Panc1 (cell line): ENCODE data around the gene KIRREL3. TPM values are rescaled to one million over a fixed set of nuclear protein-coding genes. Genes with fewer than 3 reads are reported as not detected.

Source experiments
- ATAC-seq: fragments of 200-7000 bp; cut with Tn5 transposase; 2 replicates; pipeline ENCODE4 v1.9.1; 2020; ENCODE audit warnings: mild to moderate bottlenecking, moderate library complexity
- BruUV-seq: library from RNA; stranded (reverse); fragments of 400-500 nt; replicated peaks from 2 replicates; lab custom pipeline; 2021; lab: Mats Ljungman, UMichigan
- CTCF ChIA-PET: fragments of 300-600 bp; sonication (Branson Sonifier 250); formaldehyde crosslinking; loops from one replicate; lab custom pipeline; 2022; ENCODE audit warnings: antibody characterized with exemption; lab: Charles Lee
- POLR2A ChIA-PET: fragments of 300-600 bp; sonication (Branson Sonifier 250); formaldehyde crosslinking; loops from one replicate; lab custom pipeline; 2022; ENCODE audit warnings: antibody characterized with exemption; lab: Charles Lee
- DNase-seq: peaks from one replicate; pipeline ENCODE4 v3.0.0-alpha.2; 2010; ENCODE audit warnings: low read depth, low spot score
- H3K27ac ChIP-seq: 2 replicates; pipeline ENCODE4 v1.5.1; 2011; ENCODE audit warnings: mild to moderate bottlenecking, low read length, inconsistent platforms
- H3K27me3 ChIP-seq: fragments of 200-500 bp; sonication (Bioruptor generic); 2 replicates; pipeline ENCODE4 v1.6.0; 2014; ENCODE audit warnings: low read length, inconsistent platforms; ENCODE audit not compliant: control insufficient read depth, insufficient read depth
- H3K36me3 ChIP-seq: fragments of 200-500 bp; sonication (Bioruptor generic); 2 replicates; pipeline ENCODE4 v1.5.1; 2014; ENCODE audit warnings: inconsistent platforms, mild to moderate bottlenecking, low read length, moderate library complexity; ENCODE audit not compliant: control insufficient read depth, insufficient read depth
- H3K4me1 ChIP-seq: 2 replicates; pipeline ENCODE4 v1.5.1; 2011; ENCODE audit warnings: inconsistent platforms, mild to moderate bottlenecking, low read length, moderate library complexity; ENCODE audit not compliant: control insufficient read depth, insufficient read depth
- H3K4me3 ChIP-seq, 2 experiments: 2 replicates each; pipeline ENCODE4 v1.5.1; 2011 to 2012; ENCODE audit warnings: low read depth in 2 of 2, low read length in 2 of 2, mild to moderate bottlenecking in 2 of 2, inconsistent platforms in 1 of 2, moderate library complexity in 1 of 2
- H3K9me3 ChIP-seq: fragments of 200-500 bp; sonication (Bioruptor generic); 2 replicates; pipeline ENCODE4 v1.5.1; 2014; ENCODE audit warnings: low read depth, mild to moderate bottlenecking, inconsistent platforms, low read length, moderate library complexity; ENCODE audit not compliant: control insufficient read depth, insufficient read depth
- POLR2AphosphoS5 ChIP-seq: IDR thresholded peaks from 2 replicates; pipeline ENCODE4 v1.6.1; 2012; ENCODE audit warnings: mild to moderate bottlenecking, low read depth, low read length, moderate library complexity
- REST ChIP-seq, 2 experiments: IDR thresholded peaks; 2 replicates each; pipeline ENCODE4 v1.6.1; 2011 to 2012; ENCODE audit warnings: low read depth in 2 of 2, control low read depth in 1 of 2, low read length in 1 of 2, mild to moderate bottlenecking in 1 of 2, moderate library complexity in 1 of 2; ENCODE audit not compliant: insufficient read depth in 1 of 2
- SIN3A ChIP-seq: IDR thresholded peaks from 2 replicates; pipeline ENCODE4 v1.6.1; 2012; ENCODE audit warnings: low read depth, mild to moderate bottlenecking, low read length, moderate library complexity, borderline replicate concordance; ENCODE audit not compliant: insufficient read depth
- TCF7L2 ChIP-seq: IDR thresholded peaks from 2 replicates; pipeline ENCODE4 v1.6.1; 2011; ENCODE audit warnings: mild to moderate bottlenecking, low read depth, low read length, inconsistent platforms
- in situ Hi-C: cut with HindIII; loops from 2 replicates; pipeline ENCODE4 v1.10.0; 2016; ENCODE audit warnings: low sequenced_read_pairs, low pct_unique_long_range_greater_than_20kb
- intact Hi-C: fragments of 100-400 bp; cut with micrococcal nuclease; formaldehyde crosslinking; loops from one replicate; pipeline ENCODE4 v1.10.0; 2022; ENCODE audit not compliant: unreplicated experiment
- total RNA-seq: library from RNA; stranded (reverse); gene quantifications from one replicate; pipeline ENCODE4 v1.2.1, GENCODE V29; 2021; ENCODE audit not compliant: unreplicated experiment
- TF ChIP-seq, protein P1 (sequence below): fragments of 450-650 bp; IDR thresholded peaks from 2 replicates; pipeline ENCODE4 v1.5.1; 2017; ENCODE audit warnings: mild to moderate bottlenecking

The KIRREL3 gene
- total RNA-seq, 1 experiment from 2014 or later, result 0.36 TPM

- peaks cover 30% of the 10 kb centered on the region for H3K27me3 ChIP-seq
- no peaks in the 10 kb centered on the region for H3K4me1 ChIP-seq
- ChIA-PET CTCF (no interaction called here), POLR2A (no interaction called here)
- TF ChIP-seq SIN3A (no peak), POLR2AphosphoS5 (no peak), TCF7L2 (no peak), REST (IDR thresholded peaks at IDR 0.05; ENCODE audit: insufficient read depth in 1 of 2, low read depth in 2 of 2, low read length in 1 of 2) (no peak)
- TF ChIP-seq, protein P1, sequence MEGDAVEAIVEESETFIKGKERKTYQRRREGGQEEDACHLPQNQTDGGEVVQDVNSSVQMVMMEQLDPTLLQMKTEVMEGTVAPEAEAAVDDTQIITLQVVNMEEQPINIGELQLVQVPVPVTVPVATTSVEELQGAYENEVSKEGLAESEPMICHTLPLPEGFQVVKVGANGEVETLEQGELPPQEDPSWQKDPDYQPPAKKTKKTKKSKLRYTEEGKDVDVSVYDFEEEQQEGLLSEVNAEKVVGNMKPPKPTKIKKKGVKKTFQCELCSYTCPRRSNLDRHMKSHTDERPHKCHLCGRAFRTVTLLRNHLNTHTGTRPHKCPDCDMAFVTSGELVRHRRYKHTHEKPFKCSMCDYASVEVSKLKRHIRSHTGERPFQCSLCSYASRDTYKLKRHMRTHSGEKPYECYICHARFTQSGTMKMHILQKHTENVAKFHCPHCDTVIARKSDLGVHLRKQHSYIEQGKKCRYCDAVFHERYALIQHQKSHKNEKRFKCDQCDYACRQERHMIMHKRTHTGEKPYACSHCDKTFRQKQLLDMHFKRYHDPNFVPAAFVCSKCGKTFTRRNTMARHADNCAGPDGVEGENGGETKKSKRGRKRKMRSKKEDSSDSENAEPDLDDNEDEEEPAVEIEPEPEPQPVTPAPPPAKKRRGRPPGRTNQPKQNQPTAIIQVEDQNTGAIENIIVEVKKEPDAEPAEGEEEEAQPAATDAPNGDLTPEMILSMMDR, result no peak
- no peak for ATAC-seq
- H3K4me3 ChIP-seq, result no peak overlapping the region
- no TSS peak for BruUV-seq
- no peak for DNase-seq
- in situ Hi-C loops, result no loop called here
- no peak overlapping the region for H3K27ac ChIP-seq
- intact Hi-C loops, result no loop called here
- H3K36me3 ChIP-seq, result no peaks in the 10 kb centered on the region
- no peaks in the 10 kb centered on the region for H3K9me3 ChIP-seq
Observed at GRCh38 chr11:126528075-126528474, 472.5 kb downstream of the KIRREL3 start.

DNA sequence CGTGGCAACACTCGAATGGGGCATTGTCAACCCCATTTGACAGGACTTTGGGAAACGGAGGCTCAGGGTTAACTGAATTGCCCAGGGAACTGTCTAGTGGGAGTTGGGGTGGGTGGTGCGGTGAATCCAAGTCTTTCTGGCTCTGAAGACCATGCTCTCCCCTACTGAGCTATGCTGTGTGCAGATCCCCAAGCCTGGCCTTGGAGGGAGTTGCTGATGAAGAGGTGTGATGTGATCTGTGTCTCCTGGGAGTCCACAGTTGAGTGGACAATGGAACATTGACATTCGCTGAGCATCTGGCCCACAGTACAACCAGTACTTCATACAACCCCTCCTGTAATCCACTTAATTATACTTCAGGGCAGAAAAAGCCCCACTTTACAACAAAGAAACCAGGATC lies 472.9 kb downstream of the KIRREL3 start:
- Histone ChIP-seq H3K27me3 (peaks cover 33% of the 10 kb centered on the region), H3K27ac (no peak overlapping the region), H3K4me1 (no peaks in the 10 kb centered on the region), H3K36me3 (no peaks in the 10 kb centered on the region), H3K9me3 (no peaks in the 10 kb centered on the region), H3K4me3 (no peak overlapping the region)
- ChIA-PET CTCF (no interaction called here), POLR2A (no interaction called here)
- no peak for DNase-seq
- no peak for ATAC-seq
- in situ Hi-C loops, result no loop called here
- intact Hi-C loops, result no loop called here
- TF ChIP-seq TCF7L2 (no peak), SIN3A (no peak), POLR2AphosphoS5 (no peak), REST (IDR thresholded peaks at IDR 0.05; ENCODE audit: insufficient read depth in 1 of 2, low read depth in 2 of 2, low read length in 1 of 2) (no peak)
- TF ChIP-seq, protein P1, result no peak
- BruUV-seq, result no TSS peak
